HFFc6 (cell line): ENCODE measurements around the gene ALDH3B1. TPM values are rescaled to one million over a fixed set of nuclear protein-coding genes. Genes with fewer than 3 reads are reported as not detected.
A peak's percentile ranks its signal among the peaks of the same experiment; 100 is the strongest.

Experiments used
- DNase-seq: peaks from one replicate; pipeline ENCODE4 v3.0.0-alpha.2; 2018
- H3K27ac Mint-ChIP-seq: 2 replicates; pipeline ENCODE4 v1.8.0; 2020; ENCODE audit warnings: mild to moderate bottlenecking, mixed read lengths
- H3K27me3 Mint-ChIP-seq: 2 replicates; pipeline ENCODE4 v1.8.0; 2021; ENCODE audit warnings: mild to moderate bottlenecking, moderate library complexity, mixed read lengths; ENCODE audit not compliant: insufficient read depth
- H3K36me3 Mint-ChIP-seq: 2 replicates; pipeline ENCODE4 v1.8.0; 2021; ENCODE audit warnings: low read depth, mixed read lengths
- H3K4me1 Mint-ChIP-seq: 2 replicates; pipeline ENCODE4 v1.8.0; 2020; ENCODE audit warnings: low read depth, mixed read lengths
- H3K4me3 Mint-ChIP-seq: 2 replicates; pipeline ENCODE4 v1.8.0; 2020; ENCODE audit warnings: mild to moderate bottlenecking, moderate library complexity, mixed read lengths
- H3K9me3 Mint-ChIP-seq: 2 replicates; pipeline ENCODE4 v1.8.0; 2020; ENCODE audit warnings: mild to moderate bottlenecking, mixed read lengths
- CTCF ChIP-seq: fragments of 200-600 bp; sonication (generic); IDR thresholded peaks from 2 replicates; pipeline ENCODE4 v1.5.0; 2021; ENCODE audit warnings: antibody characterized with exemption, mild to moderate bottlenecking
- total RNA-seq, 6 experiments: library from RNA; stranded (reverse); fragmentation: NEBNext Ultra II Directional; extraction: Animal tissue kit (Norgen Biotek cat#: 25700); gene quantifications; 2 replicates in 1 of 6; 3 replicates in 5 of 6; pipeline ENCODE4 v1.2.3, GENCODE V29; 2021

ALDH3B1 gene
- total RNA-seq, 6 experiments from 2014 or later, result 29.5 to 47.4 (median 43.4) TPM

- Mint-ChIP-seq H3K27ac (peak overlapping the region; percentile 43; the same call in 1 of the 2 replicates), H3K9me3 (no peaks in the 10 kb centered on the region), H3K4me1 (peaks cover 46% of the 10 kb centered on the region), H3K36me3 (peaks cover 4% of the 10 kb centered on the region), H3K27me3 (peaks cover 24% of the 10 kb centered on the region), H3K4me3 (no peak overlapping the region)
- DNase-seq, result no peak
- TF ChIP-seq CTCF, result no peak
Observed at GRCh38 chr11:68017980-68018729, 8.0 kb downstream of the ALDH3B1 start.

DNA sequence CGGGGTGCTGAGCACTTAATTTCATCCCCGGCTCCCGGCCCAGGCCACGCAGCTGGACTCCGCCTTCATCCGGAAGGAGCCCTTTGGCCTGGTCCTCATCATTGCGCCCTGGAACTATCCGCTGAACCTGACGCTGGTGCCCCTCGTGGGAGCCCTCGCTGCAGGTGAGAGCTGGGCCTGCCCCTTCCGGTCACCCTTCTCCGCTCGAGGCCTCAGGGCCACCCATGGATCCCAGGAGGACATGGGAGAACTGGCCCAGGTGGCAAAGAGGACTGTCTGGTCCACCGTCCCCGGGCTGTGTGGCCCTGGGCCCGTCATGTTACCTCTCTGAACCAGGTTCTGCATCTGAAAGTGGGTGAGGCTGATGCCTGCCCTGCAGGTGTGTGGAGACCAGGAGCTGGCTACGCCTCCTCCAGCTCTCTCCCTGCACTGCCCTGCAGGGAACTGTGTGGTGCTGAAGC lies 8.6 kb downstream of the ALDH3B1 start:
- Mint-ChIP-seq H3K4me3 (no peak overlapping the region), H3K27ac (peak overlapping the region; percentile 42; the same call in 1 of the 2 replicates), H3K36me3 (no peaks in the 10 kb centered on the region; the same call in none of the 2 replicates), H3K27me3 (peaks cover 20% of the 10 kb centered on the region), H3K4me1 (peaks cover 40% of the 10 kb centered on the region), H3K9me3 (no peaks in the 10 kb centered on the region)
- TF ChIP-seq CTCF, result no peak
- no peak for DNase-seq

GRCh38 chr11:68019486-68019885 lies 9.4 kb downstream of the ALDH3B1 start:
- Mint-ChIP-seq H3K27me3 (peaks cover 20% of the 10 kb centered on the region), H3K4me3 (no peak overlapping the region), H3K27ac (no peak overlapping the region), H3K4me1 (peaks cover 39% of the 10 kb centered on the region), H3K36me3 (peaks cover 7% of the 10 kb centered on the region; the same call in 1 of the 2 replicates), H3K9me3 (no peaks in the 10 kb centered on the region)
- TF ChIP-seq CTCF, result no peak
- no peak for DNase-seq

DNA sequence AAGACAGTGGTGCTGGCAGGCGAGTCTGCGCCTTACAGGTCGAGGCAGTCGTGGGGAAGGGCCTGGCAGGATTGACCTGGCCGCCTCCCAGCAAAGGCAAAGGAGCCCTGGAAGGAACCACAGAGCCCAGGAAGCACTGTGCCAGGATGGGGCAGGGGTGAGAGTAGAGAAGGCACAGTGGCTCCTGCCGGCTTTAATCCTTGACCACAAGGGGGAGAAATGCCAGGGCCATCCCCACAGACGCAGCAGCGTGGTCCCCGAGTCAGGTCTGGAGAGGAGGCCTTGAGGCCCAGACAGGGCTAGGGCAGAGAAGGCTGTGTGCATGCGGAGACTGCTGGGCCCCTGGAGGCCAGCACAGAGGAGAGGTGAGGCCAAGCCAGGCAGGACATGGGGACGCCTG lies 10.4 kb downstream of the ALDH3B1 start:
- H3K4me3 Mint-ChIP-seq, result no peak overlapping the region
- peak overlapping the region; percentile 55 for H3K27ac Mint-ChIP-seq
- H3K36me3 Mint-ChIP-seq, result peaks cover 18% of the 10 kb centered on the region
- H3K9me3 Mint-ChIP-seq, result no peaks in the 10 kb centered on the region
- peaks cover 20% of the 10 kb centered on the region for H3K27me3 Mint-ChIP-seq
- TF ChIP-seq CTCF, result peak; percentile 69
- peaks cover 35% of the 10 kb centered on the region for H3K4me1 Mint-ChIP-seq
- DNase-seq, result no peak

GRCh38 chr11:68021167-68021787 lies 11.2 kb downstream of the ALDH3B1 start:
- Mint-ChIP-seq H3K9me3 (no peaks in the 10 kb centered on the region), H3K27ac (no peak overlapping the region), H3K36me3 (peaks cover 25% of the 10 kb centered on the region), H3K4me3 (no peak overlapping the region), H3K4me1 (peaks cover 39% of the 10 kb centered on the region), H3K27me3 (peaks cover 20% of the 10 kb centered on the region)
- no peak for DNase-seq
- no peak for TF ChIP-seq CTCF
